Frontal cortex (tissue), 4 donors: ENCODE results near the gene CTU1. TPM values are rescaled to one million over a fixed set of nuclear protein-coding genes. Genes with fewer than 3 reads are reported as not detected.
"Not testable (repeated sequence)": the region's sequence is repeated elsewhere in the genome, so short reads cannot be mapped to it uniquely, and the experiment has no call there.

ENCODE experiments used
- DNase-seq, 2 donors: peaks; one replicate each; pipeline ENCODE4 v3.0.0; 2012; ENCODE audit warnings: low spot score in 2 of 2
- FAIRE-seq: peaks from 2 replicates; lab custom pipeline; 2012; peaks lifted over from hg19 to GRCh38; lab: Jason Lieb, UNC
- total RNA-seq: library from RNA; depleted of rRNA; stranded (reverse); fragments of >200 nt; gene quantifications from one replicate; pipeline ENCODE4 v1.2.3, GENCODE V29; 2014
- donor health status: control.
- donor health status: control.
- donor health status: control.

The CTU1 gene
- total RNA-seq, result 4.1 TPM

GRCh38 chr19:51108066-51108804 is at the start of gene CTU1:
Gene CTU1, minus strand, starts transcription at chr19:51108409. Its CDS starts 3,840 bp downstream, at chr19:51104569.
- DNase-seq (peak; percentile 95 to 98), FAIRE-seq (peak; percentile 87)

- DNase-seq (no peak), FAIRE-seq (no peak)
Observed at GRCh38 chr19:51157265-51157664, 49.1 kb upstream of the CTU1 start.

GRCh38 chr19:51156710-51157109 is 48.5 kb upstream of the CTU1 start:
- FAIRE-seq (no peak), DNase-seq (no peak)

- FAIRE-seq (no peak), DNase-seq (no peak)
Observed at GRCh38 chr19:51150627-51151026, 42.4 kb upstream of the CTU1 start.

- DNase-seq (no peak), FAIRE-seq (no peak)
Observed at GRCh38 chr19:51148580-51148979, 40.4 kb upstream of the CTU1 start.

GRCh38 chr19:51147663-51148062 is 39.5 kb upstream of the CTU1 start:
- DNase-seq (no peak), FAIRE-seq (no peak)

- no peak for FAIRE-seq
- no peak for DNase-seq
Observed at GRCh38 chr19:51146751-51147150, 38.5 kb upstream of the CTU1 start.

GRCh38 chr19:51145916-51146493 is 37.8 kb upstream of the CTU1 start:
- no peak for FAIRE-seq
- no peak for DNase-seq

GRCh38 chr19:51144482-51145045 is 36.4 kb upstream of the CTU1 start:
- FAIRE-seq (no peak), DNase-seq (no peak)

GRCh38 chr19:51143486-51143885 is 35.3 kb upstream of the CTU1 start:
- FAIRE-seq (no peak), DNase-seq (no peak)

GRCh38 chr19:51142809-51143475 is 34.7 kb upstream of the CTU1 start:
- not testable (repeated sequence) for FAIRE-seq

GRCh38 chr19:51142119-51142518 is 33.9 kb upstream of the CTU1 start, which contains the start of gene SIGLEC7:
Gene SIGLEC7, plus strand, starts transcription at chr19:51142301. Its CDS starts 69 bp downstream, at chr19:51142370.
- DNase-seq (no peak), FAIRE-seq (no peak)

More at GRCh38 chr19:51142809-51143475, 34.7 kb upstream of the CTU1 start:
- DNase-seq, result not testable (repeated sequence)

- no peak for FAIRE-seq
- no peak for DNase-seq
Observed at GRCh38 chr19:51141181-51141580, 33.0 kb upstream of the CTU1 start.

GRCh38 chr19:51140441-51140840 is 32.2 kb upstream of the CTU1 start:
- DNase-seq (peak in 1 of 2 donors; percentile 37), FAIRE-seq (no peak)

GRCh38 chr19:51139299-51140014 is 31.2 kb upstream of the CTU1 start:
- no peak for FAIRE-seq
- no peak for DNase-seq

GRCh38 chr19:51138549-51138979 is 30.4 kb upstream of the CTU1 start:
- FAIRE-seq, result no peak
- no peak for DNase-seq

- DNase-seq, result no peak
- FAIRE-seq, result no peak
Observed at GRCh38 chr19:51137792-51138425, 29.7 kb upstream of the CTU1 start.

- FAIRE-seq (no peak), DNase-seq (no peak)
Observed at GRCh38 chr19:51136851-51137551, 28.8 kb upstream of the CTU1 start.
